GM18861 (cell line): ENCODE data around the gene HUNK.

Experiments used
- ATAC-seq: cut with Tn5 transposase; IDR thresholded peaks from one replicate; pipeline ENCODE4 v1.9.1; 2021; ENCODE audit not compliant: unreplicated experiment

HUNK gene

GRCh38 chr21:31895077-31895835, 22.4 kb downstream of the HUNK start:
- ATAC-seq = no peak

- ATAC-seq = no peak
Observed at GRCh38 chr21:31896019-31896418, 23.2 kb downstream of the HUNK start.

DNA sequence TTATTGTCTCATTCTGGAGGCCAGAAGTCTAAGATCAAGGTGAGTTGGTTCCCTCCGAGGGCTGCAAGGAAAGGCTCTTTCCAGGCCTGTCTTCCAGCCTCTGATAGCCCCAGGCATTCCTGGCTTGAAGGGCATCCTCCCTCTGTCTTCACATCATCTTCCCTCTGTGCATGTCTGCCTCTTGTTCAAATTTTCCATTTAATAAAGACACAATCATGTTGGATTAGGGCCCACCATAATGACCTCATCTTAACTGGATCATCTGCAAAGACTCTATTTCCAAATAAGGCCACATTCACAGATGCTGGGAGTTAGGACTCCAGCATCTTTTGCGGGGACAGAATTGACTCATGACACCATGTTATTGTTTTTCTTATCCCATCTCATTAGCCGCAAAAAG, 24.5 kb downstream of the HUNK start:
- no peak for ATAC-seq

GRCh38 chr21:31898933-31899630, 26.3 kb downstream of the HUNK start:
- ATAC-seq = no peak

DNA sequence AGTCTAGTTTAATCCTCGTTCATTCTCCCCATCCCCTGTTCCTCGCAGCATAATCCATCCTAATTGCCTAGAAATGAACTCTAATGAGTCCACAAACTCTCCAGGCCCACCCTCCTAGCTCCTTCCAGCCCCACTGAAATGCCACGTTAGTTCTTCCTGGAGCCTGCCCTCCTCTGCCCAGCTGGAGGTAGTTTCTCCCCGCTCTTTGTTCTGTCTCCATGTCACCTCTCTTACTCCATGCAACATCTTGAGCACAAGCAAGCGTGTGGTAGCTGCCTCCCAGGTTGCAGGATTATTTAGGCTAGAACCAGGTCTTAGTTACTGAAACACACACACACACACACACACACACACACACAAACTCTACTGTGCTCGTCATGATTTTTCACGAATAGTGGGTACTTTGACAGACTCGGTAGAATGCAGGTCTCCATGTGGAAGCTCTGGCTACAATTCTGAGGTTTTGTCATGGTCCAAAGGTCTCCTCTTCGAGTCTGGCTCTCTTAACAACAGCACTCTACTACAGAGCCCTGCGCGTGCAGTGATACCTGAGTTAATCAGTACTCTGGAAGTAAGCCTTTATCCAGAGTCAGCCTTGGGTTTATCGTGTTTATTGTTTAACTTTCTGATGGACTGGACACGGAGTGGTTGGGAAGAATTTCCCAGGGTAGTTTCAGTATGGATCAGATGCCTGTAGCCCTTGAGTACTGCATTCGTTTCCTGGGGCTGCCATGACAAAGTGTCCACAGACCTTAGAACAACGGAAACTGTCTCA, 27.5 kb downstream of the HUNK start:
- no peak for ATAC-seq

GRCh38 chr21:31901315-31901714, 28.5 kb downstream of the HUNK start:
- ATAC-seq = no peak

DNA sequence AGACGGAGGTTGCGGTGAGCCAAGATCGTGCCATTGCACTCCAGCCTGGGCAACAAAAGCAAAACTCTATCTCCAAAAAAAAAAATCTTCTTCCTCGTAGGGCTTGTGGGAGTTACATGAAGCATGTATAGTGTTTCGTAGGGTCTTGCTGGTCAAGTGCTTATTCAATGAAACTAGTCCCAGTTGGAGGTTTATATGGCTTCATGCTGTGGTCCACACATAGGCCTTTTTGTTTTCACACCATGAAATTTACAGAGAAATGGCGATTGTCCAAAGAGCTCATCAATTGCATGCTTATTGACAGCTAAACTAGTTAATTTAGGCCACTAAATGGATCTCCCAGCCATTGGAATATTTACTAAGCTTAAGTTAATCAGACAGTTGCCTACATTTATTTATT, 29.6 kb downstream of the HUNK start:
- ATAC-seq = no peak

- no peak for ATAC-seq
Observed at GRCh38 chr21:31903896-31904295, 31.1 kb downstream of the HUNK start.

DNA sequence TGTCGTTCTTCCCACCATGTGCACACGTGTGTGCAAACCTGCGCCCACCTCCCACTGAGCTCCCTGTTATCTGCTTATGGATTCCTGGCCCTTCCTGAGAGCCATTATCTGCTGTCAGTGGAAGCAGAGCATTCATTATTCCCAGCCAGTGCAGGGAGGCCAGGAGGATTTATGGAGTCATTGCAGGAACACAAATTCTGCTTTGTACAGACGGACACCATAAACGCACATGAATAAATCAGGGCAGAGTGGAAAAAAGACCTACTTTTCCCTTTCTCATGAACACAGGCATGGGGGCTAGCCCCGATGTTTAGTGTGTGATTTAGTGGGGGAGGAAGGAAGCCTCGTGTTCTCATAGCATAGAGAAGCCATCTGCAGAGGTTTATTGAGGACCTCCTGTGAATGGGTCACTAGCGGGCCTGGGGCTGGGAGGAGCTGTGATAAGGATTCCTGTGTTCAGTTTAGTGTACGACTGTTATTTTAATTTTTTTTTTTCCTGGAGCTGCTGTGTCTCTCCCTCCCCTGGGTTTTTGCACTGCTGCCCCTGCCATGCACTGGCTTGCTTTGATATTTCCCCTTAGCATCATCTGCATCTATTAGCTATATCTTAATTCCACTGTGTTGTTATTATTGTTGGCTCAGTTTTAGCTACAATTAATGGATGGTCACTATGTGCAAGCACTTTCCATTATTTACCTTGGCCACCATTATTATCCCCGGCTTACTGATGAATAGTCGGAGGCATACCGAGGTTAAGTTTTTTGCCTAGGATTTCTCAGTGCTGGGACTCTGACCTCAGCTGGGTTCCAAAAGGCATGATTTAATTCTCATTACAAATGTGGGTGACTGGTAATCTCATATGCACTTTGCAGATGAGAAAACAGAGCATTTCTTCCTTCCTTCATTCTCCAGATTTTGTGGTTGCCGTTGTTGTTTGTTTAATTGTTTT, 33.0 kb downstream of the HUNK start:
- ATAC-seq = no peak

- ATAC-seq = no peak
Observed at GRCh38 chr21:31908106-31909031, 35.5 kb downstream of the HUNK start.

DNA sequence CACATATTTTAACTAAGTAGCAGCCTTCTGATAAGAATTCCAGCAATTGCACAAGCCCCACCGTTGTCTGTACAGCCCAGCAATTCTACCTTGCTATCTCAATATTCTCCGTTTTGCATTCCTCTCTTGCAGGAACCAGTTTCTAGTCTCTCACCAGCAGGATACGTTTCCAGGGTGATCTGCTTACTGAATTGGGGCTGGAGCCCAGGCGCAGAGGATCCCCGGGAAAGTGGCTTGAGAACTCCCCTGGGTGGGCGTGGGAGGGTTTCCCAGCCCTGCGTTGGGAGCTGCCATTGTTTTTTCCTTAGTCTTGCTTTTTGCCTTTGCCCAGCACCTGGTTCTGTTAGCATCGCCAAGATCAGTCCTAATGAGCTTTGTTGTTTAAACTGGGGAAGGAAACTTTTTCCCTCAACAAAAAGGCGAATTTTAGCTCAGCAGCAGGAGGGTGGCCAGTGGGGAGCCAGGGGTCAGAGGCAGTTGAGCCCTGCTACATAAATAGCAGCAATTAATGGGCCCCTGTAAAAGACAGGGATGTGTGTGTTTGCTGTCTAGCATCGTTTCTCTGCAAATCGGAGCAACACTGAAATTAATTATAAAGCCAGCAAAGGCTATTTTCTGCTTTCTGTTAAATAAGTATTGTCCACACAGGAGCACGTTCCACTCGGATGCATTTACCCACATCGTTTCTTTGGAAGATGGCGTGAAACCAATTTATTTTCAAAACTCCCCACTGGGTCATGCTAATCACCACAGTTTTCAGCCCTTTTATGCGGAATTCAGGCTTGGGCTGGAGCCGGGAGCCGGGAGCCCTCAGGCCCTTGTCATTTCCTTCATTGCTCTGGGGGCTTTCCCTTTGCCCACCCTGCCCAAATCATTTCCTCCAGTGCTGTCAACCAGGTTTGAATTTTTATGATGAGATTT, 36.6 kb downstream of the HUNK start:
- ATAC-seq = no peak

GRCh38 chr21:31910074-31910470, 37.3 kb downstream of the HUNK start:
- no peak for ATAC-seq

DNA sequence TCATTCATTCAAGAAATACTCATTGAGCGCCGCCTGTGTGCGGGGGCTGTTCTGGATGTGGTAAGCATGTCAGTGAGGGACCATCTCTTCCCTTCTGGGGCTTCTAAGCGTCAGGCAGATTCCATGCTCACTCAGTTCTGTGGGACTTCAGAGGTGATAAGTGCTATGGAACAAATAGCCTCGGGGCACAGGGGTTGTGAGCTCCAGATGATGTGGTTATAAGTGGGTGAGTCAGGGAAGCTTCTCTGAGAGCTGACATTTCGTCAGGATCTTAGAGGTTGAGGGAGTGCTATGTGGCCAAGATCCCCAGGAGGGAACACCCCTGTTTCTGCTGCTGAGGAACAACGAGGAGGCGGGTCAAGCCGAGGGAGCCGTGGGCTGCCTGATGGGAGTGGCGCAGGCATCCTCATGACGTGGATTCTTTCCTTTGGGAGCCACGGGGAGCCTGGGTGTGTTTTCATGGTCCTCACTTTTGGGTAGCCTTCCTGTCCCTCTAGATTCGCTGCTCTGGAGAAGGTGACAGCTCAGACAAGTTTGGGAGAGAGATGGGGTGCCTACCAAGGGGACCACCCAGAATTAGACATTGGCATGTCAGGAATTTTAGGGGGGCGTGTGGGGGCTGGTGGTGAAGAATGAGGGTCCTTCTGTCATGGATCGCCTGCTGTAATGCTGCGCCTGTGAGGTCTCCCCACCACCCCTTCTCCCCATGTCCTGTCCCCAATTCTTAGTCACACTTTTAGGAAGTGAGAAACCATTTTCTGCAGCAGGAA, 38.5 kb downstream of the HUNK start:
- ATAC-seq = no peak

GRCh38 chr21:31912501-31912900, 39.7 kb downstream of the HUNK start:
- no peak for ATAC-seq

- no peak for ATAC-seq
Observed at GRCh38 chr21:31913182-31913608, 40.4 kb downstream of the HUNK start.

DNA sequence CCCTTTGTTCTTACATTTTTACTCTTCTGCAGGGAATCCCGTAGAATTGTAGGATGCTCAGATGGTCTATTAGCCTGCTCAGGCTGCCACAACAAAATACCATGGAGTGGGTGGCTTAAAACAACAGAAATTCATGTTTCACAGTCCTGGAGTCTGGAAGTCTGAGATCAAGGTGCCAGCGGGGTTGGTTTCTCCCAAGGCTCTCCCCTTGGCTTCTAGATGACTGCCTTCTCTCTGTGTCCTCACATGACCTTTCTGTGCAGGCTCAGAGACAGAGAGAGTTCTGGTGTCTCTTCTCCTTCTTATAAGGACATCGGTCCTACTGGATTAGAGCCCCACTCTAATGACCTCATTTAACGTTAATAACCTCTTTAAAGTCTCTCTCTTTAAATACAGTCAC, 41.7 kb downstream of the HUNK start:
- ATAC-seq = no peak

DNA sequence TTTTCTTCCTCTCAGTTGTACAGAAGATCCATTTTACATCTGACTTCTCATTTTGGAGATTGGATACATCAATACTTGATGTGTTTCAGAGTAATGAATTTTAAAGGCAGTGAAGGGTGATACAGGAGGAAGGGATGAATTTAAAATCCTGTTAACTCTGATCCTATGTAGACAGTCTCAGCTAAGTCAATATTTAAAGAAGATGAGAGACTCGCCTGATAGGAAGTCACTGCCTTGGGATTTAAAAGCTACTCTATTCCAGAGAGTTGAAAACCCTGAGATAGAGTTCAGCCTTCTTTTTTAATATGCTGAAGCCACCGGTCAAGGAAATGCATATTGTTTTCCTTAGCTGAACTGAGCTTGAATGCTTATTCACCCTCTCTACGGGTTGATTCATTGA, 42.7 kb downstream of the HUNK start:
- no peak for ATAC-seq

DNA sequence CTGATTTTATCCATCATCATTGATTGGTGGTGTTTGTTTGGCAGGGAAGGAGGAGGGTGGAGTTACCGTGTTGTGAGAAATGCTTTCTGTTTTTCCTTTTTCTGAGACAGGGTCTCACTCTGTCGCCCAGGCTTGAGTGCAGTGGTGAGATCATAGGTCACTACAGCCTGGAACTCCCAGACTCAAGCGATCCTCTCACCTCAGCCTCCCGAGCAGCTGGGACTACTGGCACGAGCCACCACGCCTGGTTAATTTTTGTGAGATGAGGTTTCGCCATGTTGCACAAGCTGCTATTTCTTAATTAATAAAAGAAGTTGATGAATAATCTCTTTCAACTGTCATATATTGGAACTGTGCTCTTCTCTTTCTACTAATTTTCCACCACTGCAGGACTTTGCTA, 44.3 kb downstream of the HUNK start:
- no peak for ATAC-seq
